CD14-positive monocyte (primary cell): ENCODE results near the gene ST3GAL4. TPM values are rescaled to one million over a fixed set of nuclear protein-coding genes. Genes with fewer than 3 reads are reported as not detected.

Experiments used
- DNase-seq, 3 donors: peaks; one replicate each; pipeline ENCODE4 v3.0.0-alpha.2; 2011 to 2022
- H2AFZ ChIP-seq: 2 replicates; pipeline ENCODE4 v1.6.0; 2012; ENCODE audit warnings: mild to moderate bottlenecking, low read depth, low read length, inconsistent platforms; ENCODE audit not compliant: insufficient read depth, poor library complexity, severe bottlenecking
- H3K27ac ChIP-seq, 2 donors: 1 replicate in 1 of 2; 2 replicates in 1 of 2; pipeline ENCODE4 v1.5.1; 2012 to 2013; ENCODE audit warnings: low read length in 2 of 2, control low read depth in 1 of 2, inconsistent platforms in 1 of 2, low read depth in 1 of 2, mild to moderate bottlenecking in 1 of 2
- H3K27me3 ChIP-seq, 2 donors: one replicate each; pipeline versions ENCODE4 v1.6.0 to v1.6.1; 2011 to 2013; ENCODE audit warnings: low read length in 2 of 2; ENCODE audit not compliant: control insufficient read depth in 2 of 2, insufficient read depth in 2 of 2
- H3K36me3 ChIP-seq, 2 donors: replicated peaks in 1 of 2; 1 replicate in 1 of 2; 2 replicates in 1 of 2; pipeline versions ENCODE4 v1.5.1 to v1.6.1; 2012 to 2013; ENCODE audit warnings: low read length in 2 of 2, control low read depth in 1 of 2, inconsistent platforms in 1 of 2, mild to moderate bottlenecking in 1 of 2; ENCODE audit not compliant: insufficient read depth in 2 of 2, control insufficient read depth in 1 of 2
- H3K4me1 ChIP-seq, 2 donors: 1 replicate in 1 of 2; 2 replicates in 1 of 2; pipeline versions ENCODE4 v1.5.1 to v1.6.1; 2012 to 2013; ENCODE audit warnings: low read length in 2 of 2, control low read depth in 1 of 2, inconsistent platforms in 1 of 2, mild to moderate bottlenecking in 1 of 2, moderate library complexity in 1 of 2; ENCODE audit not compliant: insufficient read depth in 2 of 2, control insufficient read depth in 1 of 2
- H3K4me2 ChIP-seq: replicated peaks from 2 replicates; pipeline ENCODE3; 2012; ENCODE audit warnings: low read length, moderate library complexity, mild to moderate bottlenecking; ENCODE audit not compliant: poor library complexity, severe bottlenecking; ENCODE audit errors: extremely low read depth
- H3K4me3 ChIP-seq, 3 experiments: fragments of 200-600 bp in 1 of 3; sonication (generic) in 1 of 3; replicated peaks in 1 of 3; 1 replicate in 2 of 3; 2 replicates in 1 of 3; pipeline ENCODE4 v1.5.1; 2011 to 2013; ENCODE audit warnings: low read length in 3 of 3, mild to moderate bottlenecking in 3 of 3, control low read depth in 2 of 3, low read depth in 2 of 3, inconsistent platforms in 1 of 3, moderate library complexity in 1 of 3
- H3K79me2 ChIP-seq: 2 replicates; pipeline ENCODE4 v1.6.0; 2012; ENCODE audit warnings: mild to moderate bottlenecking, control low read depth, inconsistent platforms, low read length, moderate library complexity; ENCODE audit not compliant: insufficient read depth
- H3K9ac ChIP-seq: 2 replicates; pipeline ENCODE4 v1.6.0; 2017; ENCODE audit warnings: low read length, mild to moderate bottlenecking; ENCODE audit not compliant: insufficient read depth, poor library complexity, severe bottlenecking
- H3K9me3 ChIP-seq, 2 donors: replicated peaks in 1 of 2; 1 replicate in 1 of 2; 2 replicates in 1 of 2; pipeline versions ENCODE4 v1.5.1 to v1.6.1; 2012 to 2013; ENCODE audit warnings: low read length in 2 of 2, control low read depth in 1 of 2; ENCODE audit not compliant: control insufficient read depth in 1 of 2, insufficient read depth in 1 of 2
- H4K20me1 ChIP-seq: 2 replicates; pipeline ENCODE4 v1.6.0; 2012; ENCODE audit warnings: mild to moderate bottlenecking, low read length, control low read depth, moderate library complexity; ENCODE audit not compliant: insufficient read depth
- H3K27ac Mint-ChIP-seq, 7 donors: one replicate each; pipeline ENCODE4 v1.8.0; 2020; ENCODE audit warnings: mild to moderate bottlenecking in 7 of 7, mixed read lengths in 7 of 7, moderate library complexity in 6 of 7, inconsistent platforms in 2 of 7
- H3K27me3 Mint-ChIP-seq, 3 donors: one replicate each; pipeline ENCODE4 v1.8.0; 2021 to 2022; ENCODE audit warnings: low read depth in 3 of 3, mild to moderate bottlenecking in 3 of 3, mixed read lengths in 3 of 3, moderate library complexity in 3 of 3, inconsistent platforms in 1 of 3
- H3K36me3 Mint-ChIP-seq, 2 donors: one replicate each; pipeline ENCODE4 v1.8.0; 2020; ENCODE audit warnings: mixed read lengths in 2 of 2, inconsistent platforms in 1 of 2, mild to moderate bottlenecking in 1 of 2
- H3K4me1 Mint-ChIP-seq: one replicate; pipeline ENCODE4 v1.8.0; 2020; ENCODE audit warnings: mild to moderate bottlenecking, mixed read lengths
- H3K4me3 Mint-ChIP-seq, 2 donors: one replicate each; pipeline ENCODE4 v1.8.0; 2020; ENCODE audit warnings: mild to moderate bottlenecking in 2 of 2, mixed read lengths in 2 of 2, moderate library complexity in 1 of 2
- H3K9me3 Mint-ChIP-seq, 7 donors: one replicate each; pipeline ENCODE4 v1.8.0; 2020 to 2022; ENCODE audit warnings: mixed read lengths in 7 of 7, mild to moderate bottlenecking in 6 of 7, moderate library complexity in 6 of 7, inconsistent platforms in 2 of 7
- WGBS: methylation state at CpG from one replicate; pipeline ENCODE4 v1.1.5; 2013; ENCODE audit warnings: missing lambda C conversion rate; ENCODE audit not compliant: insufficient coverage; 5-methylcytosine and 5-hydroxymethylcytosine counted together
- intact Hi-C, 2 donors: fragments of 100-400 bp; cut with micrococcal nuclease; formaldehyde crosslinking; loops; one replicate each; pipeline versions ENCODE4 v1.15.0 to v1.15.1; 2023
- polyA plus RNA-seq, 3 donors: library from polyadenylated mRNA; depleted of rRNA in 1 of 3; unstranded in 2 of 3; stranded (reverse) in 1 of 3; fragments of 300-500 nt in 2 of 3; fragments of >200 nt in 1 of 3; fragmentation: Illumina TruSeq in 2 of 3; gene quantifications; 1 replicate in 2 of 3; 2 replicates in 1 of 3; pipeline ENCODE4 v1.2.3, GENCODE V29; 2012 to 2021
- TF ChIP-seq, protein P1 (sequence below): fragments of 200-600 bp; IDR thresholded peaks from one replicate; pipeline ENCODE4 v1.8.0; 2022; ENCODE audit warnings: antibody characterized with exemption, mild to moderate bottlenecking

Gene ST3GAL4
- polyA plus RNA-seq, 3 donors, result 7.8 to 14.3 (median 10.1) TPM

DNA sequence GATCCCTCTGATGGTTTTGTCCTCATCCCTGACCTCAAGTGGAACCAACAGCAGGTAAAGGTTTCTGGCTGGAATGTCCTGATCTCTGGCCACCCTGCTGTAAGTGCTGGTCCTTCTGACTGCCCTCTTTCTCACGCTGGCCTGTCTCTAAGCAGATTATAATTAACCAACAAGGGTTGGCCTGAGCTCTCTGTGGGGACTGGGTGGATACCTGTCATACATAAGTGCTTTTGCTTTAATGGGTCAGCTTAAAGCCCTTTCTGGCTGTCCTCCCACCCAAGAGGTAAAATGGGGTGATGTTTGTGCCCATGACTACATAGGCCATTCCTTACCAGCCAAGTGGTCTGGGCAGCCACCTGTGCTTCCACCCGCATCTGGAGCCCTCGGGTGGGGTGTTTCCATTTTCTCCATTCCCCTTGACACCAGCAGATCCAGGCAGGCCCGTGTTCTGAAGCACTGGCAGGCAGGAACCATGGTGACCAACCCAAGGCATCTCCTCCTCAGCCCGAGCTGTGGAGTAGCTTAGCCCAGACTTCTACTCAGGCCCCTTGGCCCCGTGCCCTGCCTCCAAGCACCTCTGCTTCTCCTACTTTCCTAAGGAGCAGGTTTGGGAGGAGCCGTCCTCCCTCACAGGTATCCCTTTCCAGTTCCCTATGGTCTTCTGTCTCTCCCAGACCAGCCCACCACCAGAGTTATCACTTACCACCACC, 17.0 kb upstream of the ST3GAL4 start:
- 95% methylated on average over 4 of the region's 7 CpGs for WGBS
- no peaks in the 10 kb centered on the region for H3K79me2 ChIP-seq
- no peak overlapping the region for H3K4me3 Mint-ChIP-seq
- H3K27ac ChIP-seq, result no peak overlapping the region
- H3K27me3 ChIP-seq, result no peaks in the 10 kb centered on the region
- H4K20me1 ChIP-seq, result peaks cover 3% of the 10 kb centered on the region
- intact Hi-C loops, result no loop called here
- no peak for DNase-seq
- H3K36me3 ChIP-seq, result peaks cover 36 to 79% of the 10 kb centered on the region in 2 donors
- peaks cover 26 to 27% of the 10 kb centered on the region in 2 donors for H3K4me1 ChIP-seq
- no peak overlapping the region for H3K4me2 ChIP-seq
- H3K4me3 ChIP-seq, result no peak overlapping the region
- peaks cover 75 to 83% of the 10 kb centered on the region in 2 donors for H3K36me3 Mint-ChIP-seq
- peaks cover 0 to 5% (median 4%) of the 10 kb centered on the region in 3 donors for H3K27me3 Mint-ChIP-seq
- H3K9ac ChIP-seq, result no peak overlapping the region
- no peaks in the 10 kb centered on the region for H3K9me3 Mint-ChIP-seq
- no peak overlapping the region for H2AFZ ChIP-seq
- peak overlapping the region in 3 of 7 donors; percentile 19 to 79 (median 37) for H3K27ac Mint-ChIP-seq
- no peaks in the 10 kb centered on the region for H3K9me3 ChIP-seq
- TF ChIP-seq, protein P1, sequence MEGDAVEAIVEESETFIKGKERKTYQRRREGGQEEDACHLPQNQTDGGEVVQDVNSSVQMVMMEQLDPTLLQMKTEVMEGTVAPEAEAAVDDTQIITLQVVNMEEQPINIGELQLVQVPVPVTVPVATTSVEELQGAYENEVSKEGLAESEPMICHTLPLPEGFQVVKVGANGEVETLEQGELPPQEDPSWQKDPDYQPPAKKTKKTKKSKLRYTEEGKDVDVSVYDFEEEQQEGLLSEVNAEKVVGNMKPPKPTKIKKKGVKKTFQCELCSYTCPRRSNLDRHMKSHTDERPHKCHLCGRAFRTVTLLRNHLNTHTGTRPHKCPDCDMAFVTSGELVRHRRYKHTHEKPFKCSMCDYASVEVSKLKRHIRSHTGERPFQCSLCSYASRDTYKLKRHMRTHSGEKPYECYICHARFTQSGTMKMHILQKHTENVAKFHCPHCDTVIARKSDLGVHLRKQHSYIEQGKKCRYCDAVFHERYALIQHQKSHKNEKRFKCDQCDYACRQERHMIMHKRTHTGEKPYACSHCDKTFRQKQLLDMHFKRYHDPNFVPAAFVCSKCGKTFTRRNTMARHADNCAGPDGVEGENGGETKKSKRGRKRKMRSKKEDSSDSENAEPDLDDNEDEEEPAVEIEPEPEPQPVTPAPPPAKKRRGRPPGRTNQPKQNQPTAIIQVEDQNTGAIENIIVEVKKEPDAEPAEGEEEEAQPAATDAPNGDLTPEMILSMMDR, result no peak
- peaks cover 41% of the 10 kb centered on the region for H3K4me1 Mint-ChIP-seq

DNA sequence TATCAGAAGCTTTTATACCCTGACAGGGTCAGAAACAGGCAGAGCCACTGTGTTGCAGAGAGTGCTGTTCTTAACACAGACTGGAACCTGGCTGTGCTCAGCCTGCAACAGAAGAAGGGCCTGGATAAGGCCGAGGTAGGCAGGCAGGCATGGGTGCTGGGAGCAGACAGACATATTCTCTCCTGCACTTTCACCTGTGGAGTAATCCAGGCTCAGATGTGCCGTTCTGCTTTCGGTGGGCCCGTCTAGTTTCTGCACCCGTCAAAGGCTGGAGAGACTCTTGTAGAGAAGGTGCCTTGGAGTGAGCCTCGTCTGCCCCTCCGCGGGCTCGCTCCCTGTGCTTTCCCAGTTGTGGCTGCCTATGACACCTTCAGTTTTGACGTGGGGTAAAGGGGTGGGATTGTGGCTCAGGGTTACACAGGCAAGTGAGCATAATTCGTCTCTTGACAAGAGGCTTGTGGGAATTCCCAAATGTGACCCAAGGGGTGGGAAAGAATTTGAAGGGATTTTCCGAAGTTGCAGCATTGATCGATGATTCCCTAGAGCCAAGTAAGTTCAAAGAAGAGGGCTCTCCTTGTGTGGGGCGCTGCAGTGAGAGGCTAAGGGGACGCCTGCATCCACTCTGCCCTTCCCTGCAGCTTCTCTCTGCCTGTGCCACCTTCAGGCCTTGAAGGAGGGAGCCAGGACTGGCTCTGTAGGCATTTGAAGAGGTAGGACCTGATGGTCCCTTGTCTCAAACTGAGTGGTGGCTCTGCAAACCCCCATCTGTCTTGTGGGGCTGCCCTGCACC, 16.2 kb upstream of the ST3GAL4 start:
- Mint-ChIP-seq H3K4me1 (peaks cover 41% of the 10 kb centered on the region), H3K4me3 (no peak overlapping the region), H3K9me3 (no peaks in the 10 kb centered on the region), H3K27ac (peak overlapping the region in 2 of 7 donors; percentile 19 to 56), H3K36me3 (peaks cover 76 to 84% of the 10 kb centered on the region in 2 donors), H3K27me3 (peaks cover 0 to 5% (median 5%) of the 10 kb centered on the region in 3 donors)
- H3K9me3 ChIP-seq, result no peaks in the 10 kb centered on the region
- peaks cover 26 to 27% of the 10 kb centered on the region in 2 donors for H3K4me1 ChIP-seq
- no peak overlapping the region for H3K9ac ChIP-seq
- WGBS, result 96% methylated on average over 12 of the region's 15 CpGs
- no peak overlapping the region for H2AFZ ChIP-seq
- no peak overlapping the region for H3K4me2 ChIP-seq
- peaks cover 3% of the 10 kb centered on the region for H3K79me2 ChIP-seq
- no peak overlapping the region for H3K4me3 ChIP-seq
- H3K27ac ChIP-seq, result no peak overlapping the region
- intact Hi-C loops, result no loop called here
- peaks cover 40 to 82% of the 10 kb centered on the region in 2 donors for H3K36me3 ChIP-seq
- no peaks in the 10 kb centered on the region for H3K27me3 ChIP-seq
- H4K20me1 ChIP-seq, result peaks cover 3% of the 10 kb centered on the region
- TF ChIP-seq, protein P1, result no peak
- DNase-seq, result peak in 1 of 3 donors; percentile 41
